Cardiac muscle cell (in vitro differentiated cells and primary cell): ENCODE measurements around the gene ST7L. TPM values are rescaled to one million over a fixed set of nuclear protein-coding genes. Genes with fewer than 3 reads are reported as not detected.
A peak's percentile ranks its signal among the peaks of the same experiment; 100 is the strongest.

ENCODE experiments used
- DNase-seq, 2 donors: peaks; one replicate each; pipeline versions ENCODE4 v3.0.0 to v3.0.0-alpha.2; 2010 to 2017; ENCODE audit warnings: low read depth in 1 of 2, low spot score in 1 of 2
- H3K27ac ChIP-seq: fragments of 200-600 bp; sonication (generic); 2 replicates; pipeline ENCODE4 v1.5.1; 2016
- H3K27me3 ChIP-seq: fragments of 200-600 bp; sonication (generic); 2 replicates; pipeline ENCODE4 v1.6.0; 2016; ENCODE audit warnings: control low read depth
- H3K36me3 ChIP-seq: fragments of 200-600 bp; sonication (generic); 2 replicates; pipeline ENCODE4 v1.5.1; 2016; ENCODE audit warnings: control low read depth
- H3K4me1 ChIP-seq: fragments of 200-600 bp; sonication (generic); 2 replicates; pipeline ENCODE4 v1.8.1; 2017; ENCODE audit warnings: low read depth, mild to moderate bottlenecking, mixed run types
- H3K4me3 ChIP-seq: fragments of 200-600 bp; sonication (generic); 2 replicates; pipeline ENCODE4 v1.5.1; 2016; ENCODE audit warnings: mild to moderate bottlenecking
- H3K9me3 ChIP-seq: fragments of 200-600 bp; sonication (generic); 2 replicates; pipeline ENCODE4 v1.5.1; 2017; ENCODE audit warnings: low read depth, mild to moderate bottlenecking, control low read depth
- CTCF ChIP-seq: IDR thresholded peaks from 2 replicates; pipeline ENCODE4 v1.5.1; 2012; ENCODE audit warnings: low read depth, mild to moderate bottlenecking, low read length
- polyA plus RNA-seq: library from polyadenylated mRNA; unstranded; fragments of >200 nt; fragmentation: Nextera tagmentation; extraction: Ambion mirVana; gene quantifications from 2 replicates; pipeline ENCODE4 v1.2.1, GENCODE V29; 2016
- total RNA-seq: library from RNA; depleted of rRNA; stranded (reverse); fragments of >200 nt; gene quantifications from 2 replicates; pipeline ENCODE4 v1.2.3, GENCODE V29; 2016

ST7L gene
- total and polyA plus RNA-seq, 2 experiments from 2014 or later, result 19.7 to 26.6 TPM

GRCh38 chr1:112528076-112528475 is 90.9 kb downstream of the ST7L start:
- Histone ChIP-seq H3K36me3 (peaks cover 10% of the 10 kb centered on the region), H3K4me1 (peaks cover 7% of the 10 kb centered on the region), H3K9me3 (no peaks in the 10 kb centered on the region), H3K4me3 (no peak overlapping the region), H3K27me3 (no peaks in the 10 kb centered on the region), H3K27ac (no peak overlapping the region)
- no peak for DNase-seq
- TF ChIP-seq CTCF, result no peak

- DNase-seq, result peak in 1 of 2 donors; percentile 51
- H3K4me3 ChIP-seq, result no peak overlapping the region
- peaks cover 7% of the 10 kb centered on the region for H3K4me1 ChIP-seq
Measured at GRCh38 chr1:112527266-112528010, 91.5 kb downstream of the ST7L start.

GRCh38 chr1:112524986-112525385 is 94.0 kb downstream of the ST7L start:
- Histone ChIP-seq H3K27ac (no peak overlapping the region), H3K27me3 (no peaks in the 10 kb centered on the region), H3K9me3 (no peaks in the 10 kb centered on the region)

More at GRCh38 chr1:112527266-112528010, 91.5 kb downstream of the ST7L start:
- H3K9me3 ChIP-seq, result no peaks in the 10 kb centered on the region
- peaks cover 10% of the 10 kb centered on the region for H3K36me3 ChIP-seq
- H3K27ac ChIP-seq, result peak overlapping the region; percentile 16
- no peaks in the 10 kb centered on the region for H3K27me3 ChIP-seq
- no peak for TF ChIP-seq CTCF

GRCh38 chr1:112524251-112524650 is 94.7 kb downstream of the ST7L start:
- Histone ChIP-seq H3K27me3 (no peaks in the 10 kb centered on the region), H3K27ac (no peak overlapping the region)
- no peak for TF ChIP-seq CTCF

More at GRCh38 chr1:112524986-112525385, 94.0 kb downstream of the ST7L start:
- H3K4me3 ChIP-seq, result no peak overlapping the region
- peaks cover 7% of the 10 kb centered on the region for H3K4me1 ChIP-seq
- H3K36me3 ChIP-seq, result peaks cover 6% of the 10 kb centered on the region
- TF ChIP-seq CTCF, result no peak
- no peak for DNase-seq

GRCh38 chr1:112522621-112523020 is 96.3 kb downstream of the ST7L start:
- no peak for TF ChIP-seq CTCF
- DNase-seq, result peak in 1 of 2 donors; percentile 93
- Histone ChIP-seq H3K27ac (no peak overlapping the region), H3K4me1 (peaks cover 13% of the 10 kb centered on the region), H3K9me3 (no peaks in the 10 kb centered on the region), H3K27me3 (no peaks in the 10 kb centered on the region), H3K4me3 (no peak overlapping the region), H3K36me3 (peaks cover 6% of the 10 kb centered on the region)

More at GRCh38 chr1:112524251-112524650, 94.7 kb downstream of the ST7L start:
- H3K36me3 ChIP-seq, result peaks cover 6% of the 10 kb centered on the region
- peaks cover 7% of the 10 kb centered on the region for H3K4me1 ChIP-seq
- no peak overlapping the region for H3K4me3 ChIP-seq
- H3K9me3 ChIP-seq, result no peaks in the 10 kb centered on the region
- DNase-seq, result peak; percentile 20 to 88
